Liver (tissue), 9 donors: Measurements from ENCODE around the gene ZNF329. TPM values are rescaled to one million over a fixed set of nuclear protein-coding genes. Genes with fewer than 3 reads are reported as not detected.

Source experiments
- DNase-seq: peaks from one replicate; pipeline ENCODE4 v3.0.0-alpha.2; 2017; ENCODE audit warnings: low spot score
- H3K27ac ChIP-seq, 2 donors: one replicate each; pipeline ENCODE4 v1.7.0; 2013; ENCODE audit warnings: inconsistent platforms in 2 of 2, low read length in 2 of 2, control low read depth in 1 of 2, low read depth in 1 of 2, mild to moderate bottlenecking in 1 of 2
- H3K27me3 ChIP-seq, 4 donors: one replicate each; pipeline versions ENCODE4 v1.6.1 to v1.7.0; 2013; ENCODE audit warnings: low read length in 3 of 4, inconsistent platforms in 1 of 4, mild to moderate bottlenecking in 1 of 4, moderate library complexity in 1 of 4; ENCODE audit not compliant: control insufficient read depth in 4 of 4, insufficient read depth in 4 of 4
- H3K36me3 ChIP-seq, 4 donors: one replicate each; pipeline versions ENCODE4 v1.6.1 to v1.7.0; 2013; ENCODE audit warnings: low read length in 3 of 4, mild to moderate bottlenecking in 3 of 4, low read depth in 1 of 4, moderate library complexity in 1 of 4; ENCODE audit not compliant: control insufficient read depth in 4 of 4, insufficient read depth in 3 of 4
- H3K4me1 ChIP-seq, 4 donors: one replicate each; pipeline versions ENCODE4 v1.6.1 to v1.7.0; 2013; ENCODE audit warnings: low read length in 3 of 4, mild to moderate bottlenecking in 3 of 4, moderate library complexity in 1 of 4; ENCODE audit not compliant: control insufficient read depth in 4 of 4, insufficient read depth in 4 of 4
- H3K4me3 ChIP-seq, 3 donors: one replicate each; pipeline versions ENCODE4 v1.6.1 to v1.7.0; 2013; ENCODE audit warnings: low read length in 3 of 3, control low read depth in 1 of 3, low read depth in 1 of 3, mild to moderate bottlenecking in 1 of 3
- H3K9ac ChIP-seq, 2 donors: one replicate each; pipeline ENCODE4 v1.7.0; 2013; ENCODE audit warnings: low read length in 2 of 2, mild to moderate bottlenecking in 2 of 2, moderate library complexity in 2 of 2, control low read depth in 1 of 2, low read depth in 1 of 2
- H3K9me3 ChIP-seq, 4 donors: one replicate each; pipeline versions ENCODE4 v1.6.1 to v1.7.0; 2013; ENCODE audit warnings: low read length in 3 of 4; ENCODE audit not compliant: control insufficient read depth in 4 of 4
- ATF3 ChIP-seq: IDR thresholded peaks from 2 replicates; pipeline ENCODE4 v1.6.1; 2016; ENCODE audit warnings: antibody characterized with exemption
- EGR1 ChIP-seq, 2 donors: IDR thresholded peaks; 2 replicates each; pipeline ENCODE4 v1.6.1; 2016 to 2018; ENCODE audit warnings: antibody characterized with exemption in 2 of 2, low read depth in 2 of 2
- GABPA ChIP-seq, 2 donors: IDR thresholded peaks in 1 of 2; conservative IDR thresholded peaks in 1 of 2; 2 replicates each; pipeline ENCODE4 v1.6.1; 2016; ENCODE audit warnings: antibody characterized with exemption in 2 of 2, mild to moderate bottlenecking in 1 of 2, moderate library complexity in 1 of 2
- HNF4A ChIP-seq, 2 donors: conservative IDR thresholded peaks; 2 replicates each; pipeline ENCODE4 v1.6.1; 2016; ENCODE audit warnings: antibody characterized with exemption in 2 of 2, mild to moderate bottlenecking in 2 of 2
- HNF4G ChIP-seq: IDR thresholded peaks from 2 replicates; pipeline ENCODE4 v1.6.1; 2016; ENCODE audit warnings: antibody characterized with exemption
- JUND ChIP-seq, 2 donors: IDR thresholded peaks; 2 replicates each; pipeline ENCODE4 v1.6.1; 2016; ENCODE audit warnings: antibody characterized with exemption in 2 of 2
- MAX ChIP-seq: IDR thresholded peaks from 2 replicates; pipeline ENCODE4 v1.6.1; 2016; ENCODE audit warnings: antibody characterized with exemption
- NR2F2 ChIP-seq: IDR thresholded peaks from 2 replicates; pipeline ENCODE4 v1.6.1; 2016; ENCODE audit warnings: antibody characterized with exemption
- RAD21 ChIP-seq, 2 donors: IDR thresholded peaks; 2 replicates each; pipeline ENCODE4 v1.6.1; 2016; ENCODE audit warnings: antibody characterized with exemption in 2 of 2, mild to moderate bottlenecking in 2 of 2
- REST ChIP-seq: IDR thresholded peaks from 2 replicates; pipeline ENCODE4 v1.6.1; 2016; ENCODE audit warnings: antibody characterized with exemption, mild to moderate bottlenecking
- RXRA ChIP-seq, 2 donors: IDR thresholded peaks; 2 replicates each; pipeline ENCODE4 v1.6.1; 2017 to 2018; ENCODE audit warnings: antibody characterized with exemption in 2 of 2, mild to moderate bottlenecking in 1 of 2
- SP1 ChIP-seq: IDR thresholded peaks from 2 replicates; pipeline ENCODE4 v1.6.1; 2018; ENCODE audit warnings: antibody characterized with exemption, mild to moderate bottlenecking
- TAF1 ChIP-seq: conservative IDR thresholded peaks from 2 replicates; pipeline ENCODE4 v1.6.1; 2016; ENCODE audit warnings: antibody characterized with exemption, mild to moderate bottlenecking
- YY1 ChIP-seq: IDR thresholded peaks from 2 replicates; pipeline ENCODE4 v1.6.1; 2016; ENCODE audit warnings: antibody characterized with exemption, mild to moderate bottlenecking
- ZBTB33 ChIP-seq: IDR thresholded peaks from 2 replicates; pipeline ENCODE4 v1.6.1; 2016; ENCODE audit warnings: antibody characterized with exemption
- WGBS: extraction: QIAGEN DNeasy Blood & Tissue Kit; methylation state at CpG from one replicate; pipeline ENCODE4 v1.1.7; 2013; 5-methylcytosine and 5-hydroxymethylcytosine counted together
- polyA plus RNA-seq, 2 donors: library from polyadenylated mRNA; stranded (reverse) in 1 of 2; unstranded in 1 of 2; fragments of 200-250 nt in 1 of 2; fragments of >200 nt in 1 of 2; fragmentation: Nextera tagmentation in 1 of 2; extraction: Ambion mirVana in 1 of 2; gene quantifications; one replicate each; pipeline versions ENCODE4 v1.2.1 to v1.2.3, GENCODE V29; 2013 to 2015
- total RNA-seq, 2 donors: library from RNA; depleted of rRNA; stranded (reverse); fragments of >200 nt; gene quantifications; one replicate each; pipeline ENCODE4 v1.2.3, GENCODE V29; 2014
- donor health status: healthy.
- donor health status: healthy.
- donor health status: healthy.
- donor health status: healthy.
- donor health status: healthy.

The ZNF329 gene
- total and polyA plus RNA-seq, 4 donors = 1.2 to 6.8 (median 3.8) TPM

GRCh38 chr19:58182989-58183816 lies 32.6 kb upstream of the ZNF329 start, which contains the start of gene ZNF274:
Gene ZNF274 (plus strand): TSS chr19:58183061. CDS start chr19:58183966, 905 bp downstream.
- no peaks in the 10 kb centered on the region for H3K27me3 ChIP-seq
- H3K36me3 ChIP-seq = peaks cover 13 to 42% (median 32%) of the 10 kb centered on the region in 4 donors

GRCh38 chr19:58182577-58182988 lies 32.0 kb upstream of the ZNF329 start:
- DNase-seq = no peak
- H3K4me3 ChIP-seq = peak overlapping the region; percentile 65 to 95 (median 72)
- peak overlapping the region; percentile 99 to 100 for H3K27ac ChIP-seq
- H3K36me3 ChIP-seq = peaks cover 10 to 41% (median 28%) of the 10 kb centered on the region in 4 donors
- H3K9ac ChIP-seq = no peak overlapping the region
- 4% methylated on average over 17 of the region's 17 CpGs for WGBS
- H3K27me3 ChIP-seq = no peaks in the 10 kb centered on the region
- H3K9me3 ChIP-seq = peaks cover 41 to 62% (median 46%) of the 10 kb centered on the region in 4 donors
- H3K4me1 ChIP-seq = peaks cover 0 to 13% (median 4%) of the 10 kb centered on the region in 4 donors
- TF ChIP-seq TAF1 = no peak
- TF ChIP-seq ATF3 = no peak
- TF ChIP-seq SP1 = no peak
- no peak for TF ChIP-seq GABPA (IDR thresholded peaks at IDR 0.05 in 1 of 2, conservative IDR thresholded peaks at IDR 0.05 in 1 of 2)
- no peak for TF ChIP-seq REST
- no peak for TF ChIP-seq JUND (IDR thresholded peaks at IDR 0.05)
- TF ChIP-seq HNF4A (conservative IDR thresholded peaks at IDR 0.05) = no peak
- no peak for TF ChIP-seq ZBTB33
- no peak for TF ChIP-seq EGR1 (IDR thresholded peaks at IDR 0.05; ENCODE audit: low read depth in 2 of 2)
- no peak for TF ChIP-seq RXRA (IDR thresholded peaks at IDR 0.05)
- no peak for TF ChIP-seq MAX

More at GRCh38 chr19:58182989-58183816, 32.6 kb upstream of the ZNF329 start, which contains the start of gene ZNF274:
- peak within 1 kb of the TSS; percentile 47 to 93 for H3K9ac ChIP-seq
- peak within 1 kb of the TSS; percentile 99 to 100 for H3K27ac ChIP-seq
- peak; percentile 94 for DNase-seq
- peaks cover 41 to 62% (median 45%) of the 10 kb centered on the region in 4 donors for H3K9me3 ChIP-seq
- under 1% methylated on average over 80 of the region's 80 CpGs for WGBS
- H3K4me1 ChIP-seq = peaks cover 0 to 13% (median 4%) of the 10 kb centered on the region in 4 donors
- peak within 1 kb of the TSS; percentile 72 to 95 (median 94) for H3K4me3 ChIP-seq
- peak in 1 of 2 donors; percentile 33 for TF ChIP-seq EGR1 (IDR thresholded peaks at IDR 0.05; ENCODE audit: low read depth in 2 of 2)
- peak; percentile 69 to 90 for TF ChIP-seq GABPA (IDR thresholded peaks at IDR 0.05 in 1 of 2, conservative IDR thresholded peaks at IDR 0.05 in 1 of 2)
- TF ChIP-seq TAF1 = no peak
- TF ChIP-seq YY1 = peak; percentile 99
- TF ChIP-seq ATF3 = no peak
- TF ChIP-seq RAD21 (IDR thresholded peaks at IDR 0.05) = peak in 1 of 2 donors; percentile 12
- no peak for TF ChIP-seq HNF4G
- TF ChIP-seq REST = peak; percentile 64
- TF ChIP-seq JUND (IDR thresholded peaks at IDR 0.05) = peak; percentile 52 to 68
- TF ChIP-seq NR2F2 = peak; percentile 8
- no peak for TF ChIP-seq HNF4A (conservative IDR thresholded peaks at IDR 0.05)
